ENCODE results near the gene NCOA1. TPM values are rescaled to one million over a fixed set of nuclear protein-coding genes. Genes with fewer than 3 reads are reported as not detected.

NCOA1 gene
- total and polyA plus RNA-seq, 4 donors: 6.5 to 26.6 (median 16.3) TPM

DNA sequence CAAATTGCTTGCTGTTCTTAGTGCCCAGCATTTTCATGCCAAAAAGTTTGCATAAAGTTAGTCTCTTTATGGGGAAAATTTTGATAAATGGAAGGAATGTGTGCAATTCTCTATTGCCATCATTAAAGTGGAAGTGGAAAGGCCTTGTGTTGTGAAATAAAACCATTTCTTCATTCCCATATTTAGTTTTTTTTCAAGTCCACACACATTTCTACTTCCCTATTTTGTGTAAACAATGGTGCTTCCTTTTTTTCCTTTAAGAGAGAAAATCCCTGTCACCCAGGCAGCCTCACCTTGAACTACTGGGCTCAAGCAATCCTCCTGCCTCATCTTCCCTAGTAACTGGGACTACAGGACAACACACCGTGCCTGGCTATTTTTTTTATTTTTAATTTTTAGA is 42.3 kb upstream of the NCOA1 start (continued):
- TF ChIP-seq FOXA1 (IDR thresholded peaks at IDR 0.05) (no peak), YY1 (IDR thresholded peaks at IDR 0.05) (no peak), TAF1 (conservative IDR thresholded peaks at IDR 0.05) (no peak), RAD21 (IDR thresholded peaks at IDR 0.05) (no peak), GABPA (IDR thresholded peaks at IDR 0.05 in 1 of 2, conservative IDR thresholded peaks at IDR 0.05 in 1 of 2) (no peak)
- TF ChIP-seq, protein P1, sequence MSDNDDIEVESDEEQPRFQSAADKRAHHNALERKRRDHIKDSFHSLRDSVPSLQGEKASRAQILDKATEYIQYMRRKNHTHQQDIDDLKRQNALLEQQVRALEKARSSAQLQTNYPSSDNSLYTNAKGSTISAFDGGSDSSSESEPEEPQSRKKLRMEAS (IDR thresholded peaks at IDR 0.05): no peak
- TF ChIP-seq, protein P2, sequence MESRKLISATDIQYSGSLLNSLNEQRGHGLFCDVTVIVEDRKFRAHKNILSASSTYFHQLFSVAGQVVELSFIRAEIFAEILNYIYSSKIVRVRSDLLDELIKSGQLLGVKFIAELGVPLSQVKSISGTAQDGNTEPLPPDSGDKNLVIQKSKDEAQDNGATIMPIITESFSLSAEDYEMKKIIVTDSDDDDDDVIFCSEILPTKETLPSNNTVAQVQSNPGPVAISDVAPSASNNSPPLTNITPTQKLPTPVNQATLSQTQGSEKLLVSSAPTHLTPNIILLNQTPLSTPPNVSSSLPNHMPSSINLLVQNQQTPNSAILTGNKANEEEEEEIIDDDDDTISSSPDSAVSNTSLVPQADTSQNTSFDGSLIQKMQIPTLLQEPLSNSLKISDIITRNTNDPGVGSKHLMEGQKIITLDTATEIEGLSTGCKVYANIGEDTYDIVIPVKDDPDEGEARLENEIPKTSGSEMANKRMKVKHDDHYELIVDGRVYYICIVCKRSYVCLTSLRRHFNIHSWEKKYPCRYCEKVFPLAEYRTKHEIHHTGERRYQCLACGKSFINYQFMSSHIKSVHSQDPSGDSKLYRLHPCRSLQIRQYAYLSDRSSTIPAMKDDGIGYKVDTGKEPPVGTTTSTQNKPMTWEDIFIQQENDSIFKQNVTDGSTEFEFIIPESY (IDR thresholded peaks at IDR 0.05): no peak

DNA sequence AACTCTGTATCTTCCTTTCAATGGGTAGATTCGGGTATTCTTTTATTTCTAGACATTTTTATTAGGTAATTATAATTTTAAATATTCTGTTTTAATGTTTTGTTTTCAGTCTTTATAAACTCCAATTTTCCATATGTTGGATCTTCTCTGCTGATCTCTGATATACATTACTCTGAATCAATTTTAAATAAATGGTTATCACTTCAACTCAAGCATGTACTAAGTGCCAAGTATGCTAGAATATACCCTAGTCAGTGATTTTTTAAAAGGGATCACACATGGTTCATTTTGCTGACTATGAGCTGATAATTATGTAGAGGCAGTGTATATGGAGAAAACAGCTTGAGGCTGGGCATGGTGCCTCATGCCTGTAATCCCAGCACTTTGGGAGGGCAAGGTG is 41.7 kb upstream of the NCOA1 start:
- Histone ChIP-seq H3K36me3 (ENCODE audit: control insufficient read depth in 4 of 4, insufficient read depth in 3 of 4, low read depth in 1 of 4, low read length in 3 of 4) (no peaks in the 10 kb centered on the region), H3K9me3 (ENCODE audit: control insufficient read depth in 4 of 4, low read length in 3 of 4) (peaks cover 0 to 11% (median 3%) of the 10 kb centered on the region in 4 donors), H3K9ac (ENCODE audit: low read depth in 1 of 2, low read length in 2 of 2) (no peak overlapping the region), H3K27ac (ENCODE audit: low read depth in 1 of 2, low read length in 2 of 2) (no peak overlapping the region), H3K27me3 (ENCODE audit: control insufficient read depth in 4 of 4, insufficient read depth in 4 of 4, low read length in 3 of 4) (no peaks in the 10 kb centered on the region), H3K4me1 (ENCODE audit: control insufficient read depth in 4 of 4, insufficient read depth in 4 of 4, low read length in 3 of 4) (no peaks in the 10 kb centered on the region), H3K4me3 (ENCODE audit: low read depth in 1 of 3, low read length in 3 of 3) (no peak overlapping the region)
- whole genome bisulfite sequencing: 47% methylated on average over 1 of the region's 1 CpG
- TF ChIP-seq, protein P2 (IDR thresholded peaks at IDR 0.05): no peak
- TF ChIP-seq FOXA1 (IDR thresholded peaks at IDR 0.05) (no peak), YY1 (IDR thresholded peaks at IDR 0.05) (no peak), HNF4G (IDR thresholded peaks at IDR 0.05) (no peak), RXRA (IDR thresholded peaks at IDR 0.05) (no peak), JUND (IDR thresholded peaks at IDR 0.05) (no peak), FOXA2 (IDR thresholded peaks at IDR 0.05) (no peak), RAD21 (IDR thresholded peaks at IDR 0.05) (no peak), NR2F2 (IDR thresholded peaks at IDR 0.05) (no peak), GABPA (IDR thresholded peaks at IDR 0.05 in 1 of 2, conservative IDR thresholded peaks at IDR 0.05 in 1 of 2) (no peak), EGR1 (IDR thresholded peaks at IDR 0.05; ENCODE audit: low read depth in 2 of 2) (no peak), SP1 (IDR thresholded peaks at IDR 0.05) (no peak), HNF4A (conservative IDR thresholded peaks at IDR 0.05) (no peak), TAF1 (conservative IDR thresholded peaks at IDR 0.05) (no peak)
- TF ChIP-seq, protein P3, sequence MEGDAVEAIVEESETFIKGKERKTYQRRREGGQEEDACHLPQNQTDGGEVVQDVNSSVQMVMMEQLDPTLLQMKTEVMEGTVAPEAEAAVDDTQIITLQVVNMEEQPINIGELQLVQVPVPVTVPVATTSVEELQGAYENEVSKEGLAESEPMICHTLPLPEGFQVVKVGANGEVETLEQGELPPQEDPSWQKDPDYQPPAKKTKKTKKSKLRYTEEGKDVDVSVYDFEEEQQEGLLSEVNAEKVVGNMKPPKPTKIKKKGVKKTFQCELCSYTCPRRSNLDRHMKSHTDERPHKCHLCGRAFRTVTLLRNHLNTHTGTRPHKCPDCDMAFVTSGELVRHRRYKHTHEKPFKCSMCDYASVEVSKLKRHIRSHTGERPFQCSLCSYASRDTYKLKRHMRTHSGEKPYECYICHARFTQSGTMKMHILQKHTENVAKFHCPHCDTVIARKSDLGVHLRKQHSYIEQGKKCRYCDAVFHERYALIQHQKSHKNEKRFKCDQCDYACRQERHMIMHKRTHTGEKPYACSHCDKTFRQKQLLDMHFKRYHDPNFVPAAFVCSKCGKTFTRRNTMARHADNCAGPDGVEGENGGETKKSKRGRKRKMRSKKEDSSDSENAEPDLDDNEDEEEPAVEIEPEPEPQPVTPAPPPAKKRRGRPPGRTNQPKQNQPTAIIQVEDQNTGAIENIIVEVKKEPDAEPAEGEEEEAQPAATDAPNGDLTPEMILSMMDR (IDR thresholded peaks at IDR 0.05; ENCODE audit: low read depth, low read length, missing input control): no peak
- TF ChIP-seq, protein P1 (IDR thresholded peaks at IDR 0.05): no peak
- TF ChIP-seq, protein P4, sequence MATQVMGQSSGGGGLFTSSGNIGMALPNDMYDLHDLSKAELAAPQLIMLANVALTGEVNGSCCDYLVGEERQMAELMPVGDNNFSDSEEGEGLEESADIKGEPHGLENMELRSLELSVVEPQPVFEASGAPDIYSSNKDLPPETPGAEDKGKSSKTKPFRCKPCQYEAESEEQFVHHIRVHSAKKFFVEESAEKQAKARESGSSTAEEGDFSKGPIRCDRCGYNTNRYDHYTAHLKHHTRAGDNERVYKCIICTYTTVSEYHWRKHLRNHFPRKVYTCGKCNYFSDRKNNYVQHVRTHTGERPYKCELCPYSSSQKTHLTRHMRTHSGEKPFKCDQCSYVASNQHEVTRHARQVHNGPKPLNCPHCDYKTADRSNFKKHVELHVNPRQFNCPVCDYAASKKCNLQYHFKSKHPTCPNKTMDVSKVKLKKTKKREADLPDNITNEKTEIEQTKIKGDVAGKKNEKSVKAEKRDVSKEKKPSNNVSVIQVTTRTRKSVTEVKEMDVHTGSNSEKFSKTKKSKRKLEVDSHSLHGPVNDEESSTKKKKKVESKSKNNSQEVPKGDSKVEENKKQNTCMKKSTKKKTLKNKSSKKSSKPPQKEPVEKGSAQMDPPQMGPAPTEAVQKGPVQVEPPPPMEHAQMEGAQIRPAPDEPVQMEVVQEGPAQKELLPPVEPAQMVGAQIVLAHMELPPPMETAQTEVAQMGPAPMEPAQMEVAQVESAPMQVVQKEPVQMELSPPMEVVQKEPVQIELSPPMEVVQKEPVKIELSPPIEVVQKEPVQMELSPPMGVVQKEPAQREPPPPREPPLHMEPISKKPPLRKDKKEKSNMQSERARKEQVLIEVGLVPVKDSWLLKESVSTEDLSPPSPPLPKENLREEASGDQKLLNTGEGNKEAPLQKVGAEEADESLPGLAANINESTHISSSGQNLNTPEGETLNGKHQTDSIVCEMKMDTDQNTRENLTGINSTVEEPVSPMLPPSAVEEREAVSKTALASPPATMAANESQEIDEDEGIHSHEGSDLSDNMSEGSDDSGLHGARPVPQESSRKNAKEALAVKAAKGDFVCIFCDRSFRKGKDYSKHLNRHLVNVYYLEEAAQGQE (IDR thresholded peaks at IDR 0.05): no peak
- TF ChIP-seq, protein P5, sequence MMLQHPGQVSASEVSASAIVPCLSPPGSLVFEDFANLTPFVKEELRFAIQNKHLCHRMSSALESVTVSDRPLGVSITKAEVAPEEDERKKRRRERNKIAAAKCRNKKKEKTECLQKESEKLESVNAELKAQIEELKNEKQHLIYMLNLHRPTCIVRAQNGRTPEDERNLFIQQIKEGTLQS (IDR thresholded peaks at IDR 0.05): no peak
- no peak for DNase-seq (ENCODE audit: low spot score)

Data from liver (tissue), 9 donors.